AG20443 (cell line): ENCODE data around the gene PRDM7.
"Not testable (repeated sequence)": the region's sequence is repeated elsewhere in the genome, so short reads cannot be mapped to it uniquely, and the experiment has no call there.

Source experiments
- DNase-seq: peaks from one replicate; pipeline ENCODE4 v3.0.0; 2012; ENCODE audit warnings: low spot score, mixed read lengths

Gene PRDM7

DNA sequence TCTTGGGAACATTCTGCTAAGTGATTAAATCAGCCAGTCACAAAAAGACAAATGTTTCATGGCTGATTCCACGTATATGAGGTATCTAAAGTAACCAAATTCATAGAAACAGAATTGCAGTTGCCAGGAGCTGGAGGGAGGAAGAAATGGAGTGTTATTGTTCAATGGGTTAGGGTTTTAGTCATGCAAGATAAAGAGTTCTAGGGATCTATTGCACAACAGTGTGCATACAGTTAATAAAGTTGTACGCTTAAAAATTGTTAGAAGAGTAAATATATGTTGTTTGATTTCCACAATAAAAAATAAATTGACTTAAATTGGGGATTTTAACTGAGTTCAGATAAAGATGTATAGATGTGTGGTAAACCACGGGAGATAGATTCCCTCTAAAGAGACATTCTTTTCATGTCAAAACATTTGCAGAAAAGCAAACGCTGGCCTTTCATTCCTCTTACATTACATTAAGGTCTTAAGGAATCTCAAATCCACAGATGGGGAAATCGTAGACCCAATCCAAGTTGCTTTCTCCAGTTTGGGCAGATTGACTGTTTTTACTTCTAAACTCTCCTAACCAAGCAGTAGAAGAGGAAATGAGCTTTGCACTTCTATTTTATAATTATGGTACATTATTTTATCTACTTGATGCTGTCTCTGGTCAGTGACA is 4.6 kb downstream of the PRDM7 start:
- no peak for DNase-seq

DNA sequence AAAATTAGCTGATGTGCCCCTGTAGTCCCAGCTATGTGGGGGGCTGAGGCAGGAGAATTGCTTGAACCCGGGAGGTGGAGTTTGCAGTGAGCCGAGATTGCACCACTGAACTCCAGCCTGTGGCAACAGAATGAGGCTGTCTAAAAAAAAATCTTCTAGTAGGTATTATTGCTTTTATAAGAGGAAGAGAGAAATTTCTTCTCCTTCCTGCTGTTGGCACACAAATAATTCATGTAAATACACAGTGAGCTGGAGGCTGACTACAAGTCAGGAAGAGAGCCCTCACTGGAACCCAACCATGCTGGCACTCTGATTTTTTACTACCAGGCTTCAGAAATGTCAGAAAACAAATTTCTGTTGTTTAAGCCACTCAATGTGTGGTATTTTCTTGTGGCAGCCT is 6.7 kb downstream of the PRDM7 start:
- DNase-seq, result no peak

DNA sequence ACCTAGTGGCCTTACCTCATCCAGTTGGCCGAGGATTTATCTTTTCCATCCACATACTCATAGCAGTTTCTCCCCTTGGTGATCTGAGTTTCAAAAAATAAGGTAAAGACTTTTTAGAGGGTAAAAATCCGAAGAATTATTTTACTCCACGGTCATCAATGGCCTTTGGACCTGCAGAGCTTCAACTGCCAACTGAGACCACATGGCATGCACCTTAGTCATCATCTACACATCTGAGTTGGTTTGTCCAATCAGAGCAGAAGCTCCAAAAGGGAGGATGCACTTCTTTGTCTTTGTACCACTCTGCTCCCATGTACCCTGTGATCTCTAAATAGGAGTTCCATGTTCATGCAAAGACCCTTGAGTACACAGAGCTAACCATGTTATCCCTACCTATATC is 15.7 kb downstream of the PRDM7 start:
- DNase-seq, result no peak

DNA sequence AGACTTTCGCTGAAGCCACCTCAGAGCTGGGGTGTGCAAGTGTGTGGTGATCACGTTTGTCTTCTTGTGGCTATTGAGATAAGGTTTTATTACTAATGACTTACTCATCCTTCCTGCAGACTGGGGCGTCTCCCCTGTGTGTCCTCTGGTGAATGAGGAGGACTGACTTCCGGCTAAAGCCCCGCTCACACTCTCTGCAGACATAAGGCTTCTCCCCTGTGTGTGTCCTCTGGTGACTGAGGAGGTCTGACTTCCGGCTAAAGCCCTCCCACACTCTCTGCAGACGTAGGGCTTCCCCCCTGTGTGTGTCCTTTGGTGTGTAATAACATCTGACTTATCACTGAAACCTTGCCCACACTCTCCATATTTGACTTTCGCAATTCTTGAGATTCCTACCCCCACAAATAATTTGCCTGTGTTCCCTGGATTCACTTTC is 19.4 kb downstream of the PRDM7 start:
- peak; percentile 63 for DNase-seq

DNA sequence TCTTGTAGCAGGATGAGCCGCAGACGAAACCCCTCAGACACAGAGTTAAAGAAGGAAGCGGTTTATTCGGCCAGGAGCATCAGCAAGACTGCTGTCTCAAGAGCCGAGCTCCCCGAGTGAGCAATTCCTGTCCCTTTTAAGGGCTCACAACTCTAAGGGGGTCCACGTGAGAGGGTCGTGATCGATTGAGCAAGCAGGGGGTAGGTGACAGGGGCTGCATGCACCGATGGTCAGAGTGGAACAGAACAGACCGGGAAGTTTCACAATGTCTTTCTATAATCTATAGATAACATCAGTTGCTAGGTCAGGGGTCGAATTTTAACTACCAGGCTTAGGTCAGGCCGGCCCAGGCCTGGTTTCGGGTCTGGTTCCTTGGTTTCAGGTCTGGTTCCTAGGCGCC is 20.6 kb downstream of the PRDM7 start:
- DNase-seq, result not testable (repeated sequence)

DNA sequence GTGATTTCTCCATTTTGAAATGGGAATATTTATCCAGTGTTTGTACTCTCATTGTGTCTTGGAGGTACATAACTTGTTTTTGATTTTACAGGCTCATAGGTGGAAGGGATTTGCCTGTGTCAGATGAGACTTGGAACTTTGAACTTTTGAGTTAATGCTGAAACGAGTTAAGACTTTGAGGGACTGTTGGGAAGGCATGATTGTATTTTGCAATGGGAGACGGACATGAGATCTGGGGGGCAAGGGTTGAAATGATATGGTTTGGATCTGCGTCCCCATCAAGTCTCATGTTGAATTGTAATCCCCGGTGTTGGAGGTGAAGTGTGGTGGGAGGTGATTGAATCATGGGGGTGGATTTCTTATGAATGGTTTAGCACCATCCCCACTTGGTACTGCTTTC is 21.8 kb downstream of the PRDM7 start:
- no peak for DNase-seq

DNA sequence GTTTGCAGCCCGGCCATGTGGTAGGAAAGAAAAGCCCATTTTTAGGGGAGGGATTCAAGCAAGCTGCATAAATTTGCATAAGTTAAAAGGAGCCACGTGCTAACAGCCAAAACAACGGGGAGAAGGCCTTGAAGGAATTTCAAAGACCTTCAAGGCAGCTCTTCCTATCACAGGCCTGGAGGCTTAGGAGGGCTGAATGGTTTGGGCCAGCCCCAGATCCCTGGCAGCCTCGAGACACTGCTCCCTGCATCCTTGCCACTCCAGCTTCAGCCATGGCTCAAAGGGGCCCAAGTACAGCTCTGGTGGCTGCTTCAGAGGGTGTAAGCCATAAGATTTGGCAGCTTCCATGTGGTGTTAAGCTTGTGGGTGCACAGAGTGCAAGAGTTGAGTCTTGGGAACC is 22.6 kb downstream of the PRDM7 start:
- DNase-seq, result no peak

DNA sequence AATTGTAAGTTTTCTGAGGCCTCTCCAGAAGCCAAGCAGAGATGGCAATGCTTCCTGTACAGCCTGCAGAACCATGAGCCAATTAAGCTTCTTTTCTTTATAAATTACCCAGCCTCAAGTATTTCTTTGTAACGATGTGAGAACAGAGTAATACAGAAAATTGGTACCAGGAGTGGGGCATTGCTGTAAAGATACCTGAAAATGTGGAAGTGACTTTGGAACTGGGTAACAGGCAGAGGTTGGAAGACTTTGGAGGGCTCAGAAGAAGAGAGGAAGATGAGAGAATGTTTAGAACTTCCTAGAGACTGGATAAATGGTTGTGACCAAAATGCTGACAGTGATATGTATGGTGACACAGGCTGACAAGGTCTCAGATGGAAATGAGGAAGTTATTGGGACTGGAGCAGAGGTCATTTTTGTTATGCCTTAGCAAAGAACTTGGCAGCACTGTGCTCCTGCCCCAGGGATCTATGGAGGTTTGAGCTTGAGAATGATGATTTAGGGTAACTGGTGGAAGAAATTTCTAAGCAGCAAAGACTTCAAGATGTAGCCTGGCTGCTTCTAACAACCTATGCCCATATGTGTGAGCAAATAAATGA is 23.1 kb downstream of the PRDM7 start:
- no peak for DNase-seq

DNA sequence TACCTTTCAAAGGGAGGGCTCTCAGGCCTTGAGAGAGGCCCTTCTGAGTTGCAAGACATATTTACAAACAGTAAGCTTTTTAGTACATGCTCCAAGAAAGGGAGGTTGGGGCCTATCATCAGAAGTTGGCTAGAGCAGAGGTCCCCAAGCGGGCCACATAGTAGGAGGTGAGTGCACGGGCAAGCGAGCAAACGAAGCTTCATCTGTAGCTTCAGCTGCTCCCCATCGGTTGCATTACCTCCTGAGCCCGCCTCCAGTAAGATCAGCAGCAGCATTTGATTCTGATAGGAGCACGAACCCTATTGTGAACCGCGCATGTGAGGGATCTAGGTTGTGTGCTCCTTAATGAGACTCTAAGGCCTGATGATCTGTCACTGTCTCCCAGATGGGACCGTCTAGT is 26.2 kb downstream of the PRDM7 start:
- no peak for DNase-seq

DNA sequence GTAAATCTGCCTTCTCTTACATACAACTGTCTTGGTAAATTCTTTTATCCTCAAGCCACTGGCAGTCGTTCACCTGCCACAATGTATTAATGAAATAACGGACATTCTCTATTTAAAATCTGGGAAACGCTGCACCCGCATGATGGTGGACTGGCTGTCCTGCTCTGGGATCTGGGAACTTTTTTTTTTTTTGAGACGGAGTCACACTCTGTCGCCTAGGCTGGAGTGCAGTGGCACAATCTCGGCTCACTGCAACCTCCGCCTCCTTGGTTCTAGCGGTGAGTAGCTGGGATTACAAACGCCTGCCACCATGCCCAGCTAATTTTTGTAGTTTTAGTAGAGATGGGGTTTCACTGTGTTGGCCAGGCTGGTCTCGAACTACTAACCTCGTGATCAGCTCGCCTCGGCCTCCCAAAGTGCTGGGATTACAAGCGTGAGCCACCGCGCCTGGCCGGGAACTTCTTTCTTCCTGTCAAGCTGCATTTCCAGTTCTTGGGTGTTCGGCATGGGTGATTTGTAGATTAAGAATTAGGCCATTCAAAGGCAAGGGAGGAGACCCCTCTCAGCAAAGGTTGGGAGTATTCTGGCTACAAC is 28.3 kb downstream of the PRDM7 start:
- no peak for DNase-seq

DNA sequence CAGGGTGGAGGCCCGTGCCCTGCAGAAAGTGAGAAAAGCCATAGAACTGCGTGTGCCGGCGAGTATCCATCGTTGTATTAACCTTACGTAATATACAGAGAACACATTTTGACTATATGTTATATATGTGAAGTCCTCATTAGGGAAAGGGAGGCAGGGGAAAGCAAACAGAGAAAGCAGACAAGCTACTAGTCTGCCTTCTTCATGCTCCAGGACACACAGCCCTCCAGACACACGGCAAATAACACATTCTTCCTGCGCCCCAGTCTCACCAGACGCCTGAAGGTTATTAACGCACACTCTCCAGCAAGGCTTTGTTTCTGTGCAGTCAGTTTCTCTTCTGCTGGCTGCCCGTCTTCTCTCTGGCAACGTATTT is 28.8 kb downstream of the PRDM7 start:
- no peak for DNase-seq

DNA sequence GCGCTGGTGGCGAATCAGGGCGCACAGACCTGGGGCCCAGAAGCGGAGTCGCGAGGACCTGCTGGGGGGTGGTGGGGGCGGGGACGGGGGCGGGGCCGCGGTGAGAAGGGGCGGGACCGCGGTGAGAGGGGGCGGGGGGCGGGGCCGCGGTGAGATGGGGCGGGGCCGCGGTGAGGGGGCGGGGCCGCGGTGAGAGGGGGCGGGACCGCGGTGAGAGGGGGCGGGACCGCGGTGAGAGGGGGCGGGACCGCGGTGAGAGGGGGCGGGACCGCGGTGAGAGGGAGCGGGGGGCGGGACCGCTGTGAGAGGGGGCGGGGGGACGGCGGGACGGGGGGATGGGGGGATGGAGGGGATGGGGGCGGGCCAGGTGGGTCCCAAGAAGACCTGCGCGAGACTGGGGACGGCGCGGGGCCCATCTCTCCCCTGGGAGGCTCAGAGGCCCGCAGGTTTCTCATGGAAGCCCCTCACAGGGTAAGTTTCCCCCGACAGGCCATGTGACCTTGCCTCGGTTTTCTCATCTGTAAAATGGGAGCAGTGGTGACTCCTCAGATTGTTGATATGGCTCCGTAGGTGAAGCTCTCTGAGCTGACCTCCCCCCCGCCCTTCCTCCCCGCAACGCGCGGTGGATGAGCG is 29.3 kb downstream of the PRDM7 start:
- peak; percentile 71 for DNase-seq

DNA sequence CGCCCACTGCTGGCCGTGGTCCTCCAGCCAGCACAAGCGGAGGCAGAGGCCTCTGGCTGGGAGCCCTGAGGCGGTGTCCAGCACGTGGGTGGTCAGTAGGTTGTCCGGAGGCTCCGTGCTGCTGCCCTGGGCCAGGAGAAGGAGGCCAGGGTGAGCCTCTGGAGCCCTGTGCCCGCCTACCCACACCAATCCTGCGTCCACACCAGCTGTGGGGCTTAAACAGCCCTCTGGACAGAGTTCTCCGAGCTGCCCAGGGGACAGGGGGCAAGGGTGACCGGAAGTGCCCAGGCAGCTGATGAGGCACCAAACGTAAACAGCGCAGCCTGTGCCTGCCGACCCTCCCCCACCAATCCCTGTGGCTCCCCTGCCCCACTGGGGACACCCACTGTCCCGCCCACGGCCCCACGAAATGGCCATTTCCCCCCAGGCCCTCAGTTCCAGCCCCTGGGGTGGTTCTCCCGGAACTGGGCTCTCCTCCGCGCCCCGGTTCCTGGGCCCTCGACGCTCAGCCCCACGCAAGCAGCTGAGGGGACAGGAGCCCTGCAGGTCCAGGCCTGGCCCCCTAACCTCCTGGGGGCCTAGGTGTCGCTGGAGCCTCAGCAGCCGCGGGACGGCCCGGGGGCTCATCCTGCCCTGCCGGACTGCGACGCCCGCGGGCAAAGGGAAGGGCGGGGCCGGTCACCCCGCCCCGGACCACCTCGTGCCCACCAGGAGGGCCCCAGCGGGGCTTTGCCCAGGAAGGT is 30.0 kb downstream of the PRDM7 start:
- DNase-seq, result peak; percentile 80

DNA sequence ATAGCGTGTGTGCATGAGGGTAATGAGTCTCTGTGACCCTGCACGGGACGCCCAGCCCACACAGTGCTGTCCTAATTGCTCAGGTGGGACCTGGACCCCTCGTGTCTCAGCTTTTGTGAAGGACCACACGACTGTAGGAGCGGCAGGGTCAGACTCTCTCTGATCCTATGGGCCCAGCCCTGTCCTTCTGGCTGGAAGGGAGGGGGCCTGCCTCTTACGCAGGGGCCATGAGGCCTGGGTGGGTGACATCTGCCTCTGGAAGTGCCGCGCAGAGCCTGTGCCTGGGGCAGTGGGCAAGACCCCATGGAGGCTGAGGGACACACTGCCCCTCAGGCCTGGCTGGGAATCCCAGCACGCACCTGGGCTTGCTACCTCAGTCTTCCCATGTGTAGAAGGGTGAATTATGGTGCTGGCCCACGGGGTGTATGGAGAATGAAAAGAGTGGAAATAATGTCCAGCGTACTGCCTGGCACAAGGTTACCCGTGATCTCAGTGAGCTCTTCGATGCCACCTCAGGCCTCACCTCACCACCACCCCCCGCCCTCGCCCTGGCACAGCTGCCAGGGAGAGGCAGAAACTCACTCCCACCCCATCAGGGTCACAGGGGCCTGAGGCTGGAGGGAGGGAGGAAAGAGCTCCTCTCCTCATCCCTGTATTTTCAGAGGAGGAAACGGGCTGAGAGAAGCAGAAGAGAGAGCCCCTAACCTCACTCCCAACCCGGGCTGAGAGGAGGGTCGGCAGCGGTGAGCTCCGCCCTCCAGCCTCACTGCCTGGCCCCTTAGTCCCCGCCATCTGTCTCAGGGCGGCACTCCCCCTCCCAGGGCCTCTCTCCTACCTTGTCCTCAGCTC is 30.8 kb downstream of the PRDM7 start:
- no peak for DNase-seq

DNA sequence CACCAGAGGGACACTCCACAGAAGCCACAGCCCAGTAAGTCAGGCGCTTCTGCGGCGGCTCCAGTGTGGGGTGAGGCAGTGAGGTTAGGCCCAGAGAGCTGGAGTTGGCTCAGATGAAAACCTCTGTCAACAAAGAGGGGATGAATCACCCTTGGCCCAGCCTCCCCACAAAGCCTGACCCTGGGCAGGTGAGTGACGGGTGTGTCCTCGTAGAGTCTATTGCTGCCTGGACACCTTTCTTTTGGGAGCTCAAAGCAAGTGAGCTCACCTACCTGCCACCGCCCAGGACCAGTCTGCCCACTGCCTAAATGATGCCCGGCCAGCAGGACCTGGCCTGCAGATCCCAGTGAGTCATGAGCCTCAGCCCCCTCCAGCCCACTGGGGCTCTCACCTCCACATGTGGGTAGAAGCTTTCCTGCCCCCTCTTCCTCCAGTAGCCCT is 33.0 kb downstream of the PRDM7 start:
- no peak for DNase-seq

DNA sequence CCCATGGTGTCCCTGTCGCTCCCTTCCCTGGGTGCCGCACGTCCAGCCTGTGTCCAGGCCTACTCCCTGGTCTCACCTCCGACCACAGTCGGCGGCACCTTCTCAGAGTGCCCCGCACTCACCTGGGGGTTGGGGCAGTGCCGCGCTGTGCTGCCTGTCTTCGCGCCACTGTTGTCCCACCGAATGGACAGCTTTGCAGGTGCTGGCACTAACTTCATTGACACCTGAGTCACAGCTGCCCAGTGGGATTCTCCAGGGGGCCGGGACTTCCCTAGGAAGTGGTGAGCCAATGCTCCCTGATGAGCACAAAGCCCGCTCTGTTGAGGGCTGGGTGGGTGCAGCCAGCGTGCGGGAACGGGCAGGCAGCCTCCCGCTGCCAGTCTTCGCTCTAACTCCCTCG is 33.6 kb downstream of the PRDM7 start:
- DNase-seq, result no peak

DNA sequence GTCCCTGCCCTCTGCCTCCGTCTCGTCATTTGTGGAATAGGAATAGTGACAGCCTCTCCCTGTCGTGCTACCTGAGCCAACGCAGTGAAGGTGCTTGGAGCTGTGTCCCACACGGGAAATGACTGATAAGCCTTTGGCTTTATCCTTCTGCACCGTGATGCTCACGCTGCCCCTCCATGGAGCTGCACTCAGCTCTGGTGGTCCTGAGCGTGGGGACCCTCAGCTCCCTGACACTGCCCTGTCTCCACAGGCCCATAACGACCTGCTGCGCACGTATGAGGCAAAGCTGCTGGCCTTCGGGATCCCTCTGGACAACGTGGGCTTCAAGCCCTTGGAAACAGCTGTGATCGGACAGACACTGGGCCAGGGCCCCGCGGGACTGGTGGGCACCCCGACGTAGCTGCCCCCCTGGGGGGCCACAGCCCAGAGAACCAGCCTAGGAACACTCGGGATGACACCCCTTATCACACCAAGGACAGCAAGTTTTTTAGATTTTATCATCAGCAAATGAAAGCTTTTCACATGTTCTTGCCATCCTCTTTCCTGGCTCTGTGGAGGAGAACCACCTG is 34.1 kb downstream of the PRDM7 start:
- no peak for DNase-seq

DNA sequence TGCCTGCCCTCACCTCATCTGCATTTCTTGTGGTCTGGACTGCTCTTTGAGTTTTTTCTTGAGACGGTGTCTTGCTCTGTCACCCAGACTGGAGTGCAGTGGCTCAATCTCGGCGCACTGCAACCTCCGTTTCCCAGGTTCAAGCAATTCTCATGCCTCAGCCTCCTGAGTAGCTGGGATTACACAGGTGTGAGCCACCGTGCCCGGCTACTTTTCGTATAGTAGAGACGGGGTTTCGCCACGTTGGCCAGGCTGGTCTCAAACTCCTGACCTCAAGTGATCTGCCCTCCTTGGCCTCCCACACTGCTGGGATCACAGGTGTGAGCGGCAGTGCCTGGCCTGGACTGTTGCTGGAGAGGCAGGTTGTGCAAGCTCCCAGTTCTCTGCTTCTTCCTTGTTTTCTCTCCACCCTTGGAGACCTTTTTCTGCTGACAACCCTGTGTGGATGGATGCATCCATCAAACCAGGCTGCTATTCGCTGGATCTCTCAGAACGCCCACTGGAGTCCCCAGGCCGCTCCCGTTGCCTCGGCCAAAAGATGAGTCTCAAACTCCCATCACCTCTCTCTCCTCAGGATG is 35.1 kb downstream of the PRDM7 start:
- DNase-seq, result no peak

DNA sequence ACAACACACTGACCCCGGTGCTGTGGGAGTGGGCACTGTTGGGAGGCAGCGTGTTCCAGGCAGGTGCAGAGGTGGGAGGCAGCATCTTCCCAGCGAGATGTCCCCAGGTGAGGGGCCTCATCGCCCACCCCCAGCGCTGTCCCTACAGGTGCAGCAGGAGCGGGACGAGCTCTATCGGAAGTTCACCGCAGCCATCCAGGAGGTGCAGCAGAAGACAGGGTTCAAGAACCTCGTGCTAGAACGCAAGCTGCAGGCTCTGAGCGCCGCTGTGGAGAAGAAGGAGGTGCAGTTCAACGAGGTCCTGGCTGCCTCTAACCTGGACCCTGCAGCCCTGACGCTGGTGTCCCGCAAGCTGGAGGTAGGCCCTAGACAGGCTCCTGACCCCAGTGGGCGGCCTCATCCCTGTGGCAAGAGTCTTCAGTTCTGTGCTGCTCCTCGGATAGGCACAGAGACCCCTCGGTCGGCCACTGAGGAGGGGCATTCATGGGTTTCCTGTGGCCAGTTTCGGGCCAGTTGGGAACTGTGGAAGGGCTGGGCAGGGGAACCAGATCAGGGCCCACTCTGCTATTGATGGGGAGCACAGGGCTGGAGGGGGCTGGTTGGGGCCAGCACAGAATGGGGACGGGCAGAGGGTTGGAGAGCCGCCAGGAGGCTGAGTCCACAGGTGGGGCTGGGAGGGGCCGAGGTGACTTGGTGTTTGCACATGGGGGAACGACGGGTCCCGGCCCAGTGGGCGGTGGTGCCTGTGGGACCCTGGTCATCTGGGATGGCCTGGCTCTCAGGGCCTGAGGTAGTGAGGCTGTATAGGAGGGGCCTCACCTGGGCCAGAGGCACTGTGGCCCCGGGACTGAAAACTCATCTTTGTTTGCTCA is 36.7 kb downstream of the PRDM7 start:
- no peak for DNase-seq

DNA sequence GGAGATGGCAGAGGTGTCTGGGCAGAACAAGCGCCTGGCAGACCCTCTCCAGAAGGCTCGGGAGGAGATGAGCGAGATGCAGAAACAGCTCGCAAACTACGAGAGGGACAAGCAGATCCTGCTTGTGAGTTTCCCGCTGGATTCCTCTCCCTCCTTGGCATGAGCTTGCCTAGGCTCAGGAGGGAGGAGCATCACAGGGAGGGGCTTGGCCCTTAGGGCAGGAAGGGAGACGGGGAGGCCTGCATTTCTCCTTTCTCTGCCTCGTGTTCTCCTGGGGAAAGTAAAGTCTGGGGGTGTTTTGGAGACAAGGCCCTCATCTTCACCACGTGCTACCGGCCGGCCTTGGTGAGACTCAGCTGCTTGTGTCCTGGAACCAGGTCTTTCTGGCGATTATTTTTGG is 39.9 kb downstream of the PRDM7 start:
- DNase-seq, result no peak
